Mesenchymal stem cell (in vitro differentiated cells and primary cell): Measurements from ENCODE around the gene CYP26B1.

Source experiments
- DNase-seq: peaks from one replicate; pipeline ENCODE4 v3.0.0-alpha.2; 2013
- H2AFZ ChIP-seq: one replicate; pipeline ENCODE4 v1.6.1; 2013; ENCODE audit warnings: low read depth, mild to moderate bottlenecking, control low read depth, inconsistent platforms, low read length, moderate library complexity
- H2AK5ac ChIP-seq: 2 replicates; pipeline ENCODE4 v1.6.1; 2013; ENCODE audit warnings: low read length, moderate library complexity, mild to moderate bottlenecking, inconsistent platforms; ENCODE audit not compliant: severe bottlenecking
- H2BK120ac ChIP-seq: one replicate; pipeline ENCODE4 v1.6.1; 2013; ENCODE audit warnings: low read depth, mild to moderate bottlenecking, inconsistent platforms, low read length, moderate library complexity
- H2BK12ac ChIP-seq, 2 experiments: one replicate each; pipeline ENCODE4 v1.6.1; 2013; ENCODE audit warnings: inconsistent platforms in 2 of 2, low read length in 2 of 2, mild to moderate bottlenecking in 2 of 2, moderate library complexity in 2 of 2, control low read depth in 1 of 2
- H2BK15ac ChIP-seq: one replicate; pipeline ENCODE4 v1.6.1; 2013; ENCODE audit warnings: mild to moderate bottlenecking, low read depth, inconsistent platforms; ENCODE audit not compliant: poor library complexity, severe bottlenecking
- H2BK5ac ChIP-seq: 2 replicates; pipeline ENCODE4 v1.6.1; 2013; ENCODE audit warnings: low read depth, mild to moderate bottlenecking, low read length, control low read depth, inconsistent platforms; ENCODE audit not compliant: poor library complexity, severe bottlenecking
- H3K14ac ChIP-seq, 2 experiments: one replicate each; pipeline ENCODE4 v1.6.1; 2013; ENCODE audit warnings: inconsistent platforms in 2 of 2, low read length in 2 of 2, control low read depth in 1 of 2, mild to moderate bottlenecking in 1 of 2, moderate library complexity in 1 of 2
- H3K18ac ChIP-seq, 2 experiments: one replicate each; pipeline ENCODE4 v1.6.1; 2013; ENCODE audit warnings: inconsistent platforms in 2 of 2, low read length in 2 of 2, control low read depth in 1 of 2, low read depth in 1 of 2, mild to moderate bottlenecking in 1 of 2
- H3K23ac ChIP-seq, 2 experiments: one replicate each; pipeline ENCODE4 v1.6.1; 2013; ENCODE audit warnings: inconsistent platforms in 2 of 2, low read length in 2 of 2, mild to moderate bottlenecking in 2 of 2, moderate library complexity in 2 of 2, control low read depth in 1 of 2
- H3K27ac ChIP-seq: 2 replicates; pipeline ENCODE4 v1.5.1; 2013; ENCODE audit warnings: mild to moderate bottlenecking, moderate library complexity, low read length, control low read depth, inconsistent platforms; ENCODE audit not compliant: poor library complexity, severe bottlenecking
- H3K27me3 ChIP-seq, 2 experiments: 2 replicates each; pipeline versions ENCODE4 v1.6.1 to v1.7.0; 2013; ENCODE audit warnings: low read length in 2 of 2, mild to moderate bottlenecking in 2 of 2, moderate library complexity in 2 of 2, control low read depth in 1 of 2, inconsistent platforms in 1 of 2; ENCODE audit not compliant: control insufficient read depth in 1 of 2, insufficient read depth in 1 of 2
- H3K36me3 ChIP-seq, 2 experiments: 2 replicates each; pipeline versions ENCODE4 v1.6.1 to v1.7.0; 2013; ENCODE audit warnings: low read length in 2 of 2, control low read depth in 1 of 2, inconsistent platforms in 1 of 2, low read depth in 1 of 2, mild to moderate bottlenecking in 1 of 2; ENCODE audit not compliant: insufficient read depth in 2 of 2, control insufficient read depth in 1 of 2
- H3K4ac ChIP-seq, 2 experiments: one replicate each; pipeline ENCODE4 v1.6.1; 2013; ENCODE audit warnings: inconsistent platforms in 2 of 2, low read length in 2 of 2, mild to moderate bottlenecking in 2 of 2, moderate library complexity in 2 of 2, control low read depth in 1 of 2, low read depth in 1 of 2
- H3K4me1 ChIP-seq: 2 replicates; pipeline ENCODE4 v1.6.1; 2013; ENCODE audit warnings: low read depth, low read length, control low read depth; ENCODE audit not compliant: control insufficient read depth, insufficient read depth
- H3K4me2 ChIP-seq: 2 replicates; pipeline ENCODE4 v1.6.1; 2013; ENCODE audit warnings: low read length, mild to moderate bottlenecking, inconsistent platforms; ENCODE audit not compliant: poor library complexity, severe bottlenecking
- H3K4me3 ChIP-seq, 2 experiments: 2 replicates each; pipeline versions ENCODE4 v1.5.1 to v1.7.0; 2013; ENCODE audit warnings: low read length in 2 of 2, mild to moderate bottlenecking in 2 of 2, control low read depth in 1 of 2, low read depth in 1 of 2; ENCODE audit not compliant: insufficient read depth in 1 of 2
- H3K79me1 ChIP-seq: replicated peaks from 2 replicates; pipeline ENCODE4 v1.6.1; 2013; ENCODE audit warnings: mild to moderate bottlenecking, control low read depth, low read length, inconsistent platforms; ENCODE audit not compliant: poor library complexity, severe bottlenecking
- H3K9ac ChIP-seq: 2 replicates; pipeline ENCODE4 v1.7.0; 2013; ENCODE audit warnings: mild to moderate bottlenecking, low read length, moderate library complexity
- H3K9me3 ChIP-seq: 2 replicates; pipeline ENCODE4 v1.7.0; 2013; ENCODE audit warnings: mild to moderate bottlenecking, low read length; ENCODE audit not compliant: control insufficient read depth
- H4K8ac ChIP-seq: one replicate; pipeline ENCODE4 v1.6.1; 2013; ENCODE audit warnings: inconsistent platforms, mild to moderate bottlenecking, low read length, moderate library complexity
- H4K91ac ChIP-seq: one replicate; pipeline ENCODE4 v1.6.1; 2013; ENCODE audit warnings: mild to moderate bottlenecking, low read length, inconsistent platforms
- WGBS: methylation state at CpG from one replicate; pipeline ENCODE4 v1.1.7; 2013; ENCODE audit warnings: mixed read lengths; 5-methylcytosine and 5-hydroxymethylcytosine counted together

CYP26B1 gene

GRCh38 chr2:72183466-72183865 lies 35.8 kb upstream of the CYP26B1 start:
- H3K36me3 ChIP-seq: peaks cover 10 to 12% of the 10 kb centered on the region in 2 experiments
- no peaks in the 10 kb centered on the region for H3K79me1 ChIP-seq
- H3K18ac ChIP-seq: no peak overlapping the region
- H2AK5ac ChIP-seq: no peak overlapping the region
- no peaks in the 10 kb centered on the region for H3K4me1 ChIP-seq
- no peak overlapping the region for H2BK5ac ChIP-seq
- H3K9ac ChIP-seq: no peak overlapping the region
- no peak overlapping the region for H4K91ac ChIP-seq
- H3K4me2 ChIP-seq: no peak overlapping the region
- H3K27ac ChIP-seq: no peak overlapping the region
- 100% methylated on average over 1 of the region's 2 CpGs for WGBS
- no peaks in the 10 kb centered on the region for H3K9me3 ChIP-seq
- H2AFZ ChIP-seq: no peak overlapping the region
- H4K8ac ChIP-seq: no peak overlapping the region
- H2BK15ac ChIP-seq: no peak overlapping the region
- H3K4ac ChIP-seq: no peak overlapping the region
- no peak for DNase-seq
- no peak overlapping the region for H3K14ac ChIP-seq
- H3K23ac ChIP-seq: no peak overlapping the region
- no peak overlapping the region for H2BK120ac ChIP-seq
- H3K4me3 ChIP-seq: no peak overlapping the region
- peaks cover 0 to 4% of the 10 kb centered on the region in 2 experiments for H3K27me3 ChIP-seq
- no peak overlapping the region for H2BK12ac ChIP-seq

GRCh38 chr2:72183016-72183415 lies 35.4 kb upstream of the CYP26B1 start:
- H3K23ac ChIP-seq: no peak overlapping the region

GRCh38 chr2:72182547-72182946 lies 34.9 kb upstream of the CYP26B1 start:
- DNase-seq: no peak
- Histone ChIP-seq H2AFZ (no peak overlapping the region), H3K4me2 (no peak overlapping the region), H2BK12ac (no peak overlapping the region), H3K27me3 (peaks cover 0 to 4% of the 10 kb centered on the region in 2 experiments), H3K18ac (no peak overlapping the region), H3K27ac (no peak overlapping the region), H3K36me3 (peaks cover 16 to 21% of the 10 kb centered on the region in 2 experiments), H3K9ac (no peak overlapping the region), H3K4ac (no peak overlapping the region), H2BK120ac (no peak overlapping the region), H3K79me1 (no peaks in the 10 kb centered on the region), H3K14ac (no peak overlapping the region), H2BK15ac (no peak overlapping the region), H2AK5ac (no peak overlapping the region), H3K4me3 (no peak overlapping the region), H3K9me3 (no peaks in the 10 kb centered on the region), H2BK5ac (no peak overlapping the region), H4K8ac (no peak overlapping the region), H3K4me1 (no peaks in the 10 kb centered on the region), H4K91ac (no peak overlapping the region), H3K23ac (no peak overlapping the region)
- WGBS: 95% methylated on average over 4 of the region's 4 CpGs

More at GRCh38 chr2:72183016-72183415, 35.4 kb upstream of the CYP26B1 start:
- Histone ChIP-seq H3K9ac (no peak overlapping the region), H3K36me3 (peaks cover 11 to 16% of the 10 kb centered on the region in 2 experiments), H2AK5ac (no peak overlapping the region), H3K9me3 (no peaks in the 10 kb centered on the region), H2BK120ac (no peak overlapping the region), H4K91ac (no peak overlapping the region), H3K18ac (no peak overlapping the region), H3K27ac (no peak overlapping the region), H4K8ac (no peak overlapping the region), H2BK15ac (no peak overlapping the region), H2BK5ac (no peak overlapping the region), H3K79me1 (no peaks in the 10 kb centered on the region), H3K27me3 (peaks cover 0 to 4% of the 10 kb centered on the region in 2 experiments), H2AFZ (no peak overlapping the region), H3K4me1 (no peaks in the 10 kb centered on the region), H3K14ac (no peak overlapping the region), H3K4me2 (no peak overlapping the region), H2BK12ac (no peak overlapping the region), H3K4me3 (no peak overlapping the region), H3K4ac (no peak overlapping the region)
- no peak for DNase-seq

GRCh38 chr2:72181616-72182015 lies 34.0 kb upstream of the CYP26B1 start:
- H3K27me3 ChIP-seq: peaks cover 0 to 4% of the 10 kb centered on the region in 2 experiments
- no peaks in the 10 kb centered on the region for H3K79me1 ChIP-seq
- no peak overlapping the region for H2BK120ac ChIP-seq
- no peak overlapping the region for H3K27ac ChIP-seq
- no peak for DNase-seq
- no peak overlapping the region for H3K23ac ChIP-seq
- H3K4ac ChIP-seq: no peak overlapping the region
- H2AK5ac ChIP-seq: no peak overlapping the region
- H2BK15ac ChIP-seq: no peak overlapping the region
- H3K9me3 ChIP-seq: no peaks in the 10 kb centered on the region
- H3K4me1 ChIP-seq: no peaks in the 10 kb centered on the region
- H3K4me2 ChIP-seq: no peak overlapping the region
- H4K8ac ChIP-seq: no peak overlapping the region
- H3K9ac ChIP-seq: no peak overlapping the region
- H3K36me3 ChIP-seq: peaks cover 15 to 30% of the 10 kb centered on the region in 2 experiments
- no peak overlapping the region for H2AFZ ChIP-seq
- H3K14ac ChIP-seq: no peak overlapping the region
- no peak overlapping the region for H3K4me3 ChIP-seq
- no peak overlapping the region for H2BK12ac ChIP-seq
- H3K18ac ChIP-seq: no peak overlapping the region
- H4K91ac ChIP-seq: no peak overlapping the region
- no peak overlapping the region for H2BK5ac ChIP-seq
- WGBS: 95% methylated on average over 2 of the region's 2 CpGs
